GM04503 (cell line): ENCODE data around the gene NEBL.
"Not testable (repeated sequence)": the region's sequence is repeated elsewhere in the genome, so short reads cannot be mapped to it uniquely, and the experiment has no call there.

ENCODE experiments used
- DNase-seq: peaks from one replicate; pipeline ENCODE4 v3.0.0-alpha.2; 2012; ENCODE audit warnings: low read depth

NEBL gene

GRCh38 chr10:20897146-20897825, at the start of gene NEBL:
NEBL (minus strand) TSS chr10:20897311; CDS start chr10:20897205, 106 bp downstream.
- DNase-seq = no peak

GRCh38 chr10:20945546-20946332, 48.6 kb upstream of the NEBL start:
- no peak for DNase-seq

GRCh38 chr10:20944789-20945502, 47.8 kb upstream of the NEBL start:
- no peak for DNase-seq

GRCh38 chr10:20939414-20939813, 42.3 kb upstream of the NEBL start:
- DNase-seq = not testable (repeated sequence)

GRCh38 chr10:20936396-20936795, 39.3 kb upstream of the NEBL start:
- DNase-seq = no peak

- no peak for DNase-seq
Measured at GRCh38 chr10:20935931-20936330, 38.8 kb upstream of the NEBL start.

GRCh38 chr10:20935301-20935700, 38.2 kb upstream of the NEBL start:
- no peak for DNase-seq

GRCh38 chr10:20933705-20934104, 36.6 kb upstream of the NEBL start:
- DNase-seq = no peak

GRCh38 chr10:20932606-20933126, 35.6 kb upstream of the NEBL start:
- DNase-seq = no peak

GRCh38 chr10:20931156-20931795, 34.2 kb upstream of the NEBL start:
- DNase-seq = no peak

GRCh38 chr10:20927456-20927855, 30.3 kb upstream of the NEBL start:
- no peak for DNase-seq

- no peak for DNase-seq
Measured at GRCh38 chr10:20922451-20922850, 25.3 kb upstream of the NEBL start.

- DNase-seq = no peak
Measured at GRCh38 chr10:20922033-20922432, 24.9 kb upstream of the NEBL start.

GRCh38 chr10:20920061-20920460, 22.9 kb upstream of the NEBL start:
- no peak for DNase-seq

- DNase-seq = no peak
Measured at GRCh38 chr10:20919481-20919880, 22.4 kb upstream of the NEBL start.

GRCh38 chr10:20916976-20917375, 19.9 kb upstream of the NEBL start:
- no peak for DNase-seq

- DNase-seq = no peak
Measured at GRCh38 chr10:20912969-20913368, 15.9 kb upstream of the NEBL start.

- no peak for DNase-seq
Measured at GRCh38 chr10:20911626-20912025, 14.5 kb upstream of the NEBL start.

- DNase-seq = no peak
Measured at GRCh38 chr10:20909801-20910200, 12.7 kb upstream of the NEBL start.

- DNase-seq = no peak
Measured at GRCh38 chr10:20908391-20908790, 11.3 kb upstream of the NEBL start.

GRCh38 chr10:20903635-20904390, 6.7 kb upstream of the NEBL start:
- DNase-seq = no peak
